ENCODE measurements around the gene TADA3. TPM values are rescaled to one million over a fixed set of nuclear protein-coding genes. Genes with fewer than 3 reads are reported as not detected.

The TADA3 gene
- total and polyA plus RNA-seq, 2 of the 4 experiments (the other 2 are of a cell fraction), result 68.0 to 83.0 TPM

GRCh38 chr3:9762871-9763270, 29.4 kb downstream of the TADA3 start:
- Histone ChIP-seq H3K9ac (ENCODE audit: low read depth, low read length) (no peak overlapping the region), H3K4me1 (ENCODE audit: control insufficient read depth, insufficient read depth, low read length) (peaks cover 7% of the 10 kb centered on the region), H2BK20ac (ENCODE audit: low read depth, low read length) (no peak overlapping the region), H4K91ac (ENCODE audit: insufficient read depth, low read depth, low read length) (no peak overlapping the region), H3K27me3 (ENCODE audit: control insufficient read depth, insufficient read depth, low read length) (no peaks in the 10 kb centered on the region), H4K5ac (ENCODE audit: low read depth, low read length) (no peak overlapping the region), H2AFZ (replicated peaks; ENCODE audit: low read length, poor library complexity) (no peak overlapping the region), H3K27ac (ENCODE audit: insufficient read depth, low read length) (no peak overlapping the region), H4K20me1 (ENCODE audit: insufficient read depth, low read length) (peaks cover 5% of the 10 kb centered on the region; the same call in 1 of the 2 replicates), H3K4ac (ENCODE audit: low read depth, low read length) (no peak overlapping the region), H3K56ac (ENCODE audit: extremely low read depth, insufficient read depth, low read length) (no peak overlapping the region), H3K9me3 (ENCODE audit: control insufficient read depth, insufficient read depth, low read length) (no peaks in the 10 kb centered on the region), H3K14ac (replicated peaks; ENCODE audit: low read depth, low read length) (no peak overlapping the region), H3K36me3 (ENCODE audit: control insufficient read depth, insufficient read depth, low read length) (peaks cover 29% of the 10 kb centered on the region), H3K4me2 (ENCODE audit: low read depth, low read length) (no peak overlapping the region), H2AK5ac (ENCODE audit: low read depth, low read length) (no peak overlapping the region), H3K79me1 (ENCODE audit: low read depth in 1 of 2, low read length in 2 of 2) (peaks cover 2 to 31% of the 10 kb centered on the region in 2 experiments), H2BK5ac (ENCODE audit: low read depth, low read length, poor library complexity, severe bottlenecking) (no peak overlapping the region), H3K4me3 (ENCODE audit: insufficient read depth, low read depth, low read length) (no peak overlapping the region), H3K18ac (ENCODE audit: low read depth, low read length) (no peak overlapping the region), H3K9me1 (ENCODE audit: insufficient read depth, low read length) (peaks cover 23% of the 10 kb centered on the region), H4K8ac (ENCODE audit: low read depth in 2 of 2, low read length in 2 of 2) (no peak overlapping the region), H3K23ac (ENCODE audit: low read depth, low read length) (no peak overlapping the region), H2BK15ac (ENCODE audit: low read depth, low read length) (no peak overlapping the region), H2AK9ac (replicated peaks; ENCODE audit: low read depth, low read length, poor library complexity) (peak overlapping the region; percentile 61), H2BK120ac (ENCODE audit: low read depth, low read length) (no peak overlapping the region)
- ChIA-PET CTCF (no interaction called here), POLR2A (ENCODE audit: unreplicated experiment) (interaction anchor here (0.7 kb wide), 1 partner anchor 10 kb away, joined by 16 read pairs; no protein-coding TSS in a partner anchor)
- intact Hi-C loops (cut with micrococcal nuclease), result no loop called here
- ATAC-seq (ENCODE audit: low read depth) (no peak), DNase-seq (no peak)
- BruUV-seq (replicated peaks), result no TSS peak
- in situ Hi-C loops (cut with MboI; ENCODE audit: low sequenced_read_pairs), result no loop called here
- dilution Hi-C loops (cut with HindIII; ENCODE audit: low sequenced_read_pairs, unreplicated experiment), result no loop called here
- WGBS, 2 experiments (ENCODE audit: extremely low coverage in 2 of 2, insufficient read length in 1 of 2), result 93% methylated on average over 7 of the region's 8 CpGs; no CpG with 5 or more reads in 1 of the 2 experiments
- TF ChIP-seq POLR2A (IDR thresholded peaks at IDR 0.05; ENCODE audit: low read depth, low read length) (no peak), SMC3 (IDR thresholded peaks at IDR 0.05; ENCODE audit: low read depth, low read length) (no peak), CTCF (conservative IDR thresholded peaks at IDR 0.05; ENCODE audit: low read depth, low read length) (no peak), USF2 (IDR thresholded peaks at IDR 0.05; ENCODE audit: low read depth, low read length) (no peak), RAD21 (IDR thresholded peaks at IDR 0.05; ENCODE audit: low read length) (no peak), MAFK (IDR thresholded peaks at IDR 0.05; ENCODE audit: low read depth, low read length) (no peak)

Data from IMR-90 (cell line).